Activated CD8-positive, alpha-beta T cell treated with anti-CD3 and anti-CD28 coated beads for 36 hours (primary cell): Measurements from ENCODE around the gene IL19. TPM values are rescaled to one million over a fixed set of nuclear protein-coding genes. Genes with fewer than 3 reads are reported as not detected.

Source experiments
- ATAC-seq: fragments of 200-7000 bp; cut with Tn5 transposase; one replicate; pipeline ENCODE4 v1.10.0; 2021; ENCODE audit warnings: mild to moderate bottlenecking, moderate library complexity
- CTCF ChIA-PET: fragments of 350-600 bp; sonication (Branson Sonifier 250); formaldehyde crosslinking; loops from one replicate; lab custom pipeline; 2021; ENCODE audit warnings: antibody characterized with exemption; lab: Charles Lee
- POLR2A ChIA-PET: fragments of 350-600 bp; sonication (Branson Sonifier 250); formaldehyde crosslinking; loops from one replicate; lab custom pipeline; 2021; ENCODE audit warnings: antibody characterized with exemption; lab: Charles Lee
- DNase-seq: peaks from one replicate; pipeline ENCODE4 v3.0.0-alpha.2; 2020
- H3K27ac Mint-ChIP-seq: one replicate; pipeline ENCODE4 v1.8.0; 2021; ENCODE audit warnings: mild to moderate bottlenecking, mixed read lengths
- H3K27me3 Mint-ChIP-seq: one replicate; pipeline ENCODE4 v1.8.0; 2021; ENCODE audit warnings: mixed read lengths
- H3K36me3 Mint-ChIP-seq: one replicate; pipeline ENCODE4 v1.8.0; 2021; ENCODE audit warnings: low read depth, mixed read lengths
- H3K4me1 Mint-ChIP-seq: one replicate; pipeline ENCODE4 v1.8.0; 2021; ENCODE audit warnings: low read depth, mixed read lengths
- H3K4me3 Mint-ChIP-seq: one replicate; pipeline ENCODE4 v1.8.0; 2021; ENCODE audit warnings: mild to moderate bottlenecking, moderate library complexity, mixed read lengths
- H3K9me3 Mint-ChIP-seq: one replicate; pipeline ENCODE4 v1.8.0; 2021; ENCODE audit warnings: mixed read lengths
- CTCF ChIP-seq: fragments of 200-600 bp; IDR thresholded peaks from one replicate; pipeline ENCODE4 v1.8.0; 2022; ENCODE audit warnings: antibody characterized with exemption, mild to moderate bottlenecking
- intact Hi-C: fragments of 100-400 bp; cut with micrococcal nuclease; formaldehyde crosslinking; loops from one replicate; pipeline ENCODE4 v1.10.0; 2022
- total RNA-seq, 2 experiments: library from RNA; stranded (reverse); gene quantifications; one replicate each; pipeline ENCODE4 v1.2.3, GENCODE V29; 2021

Gene IL19
- total RNA-seq, 2 experiments from 2014 or later = not detected

- Mint-ChIP-seq H3K4me1 (peaks cover 11% of the 10 kb centered on the region), H3K36me3 (no peaks in the 10 kb centered on the region), H3K27ac (no peak overlapping the region), H3K27me3 (no peaks in the 10 kb centered on the region), H3K4me3 (no peak overlapping the region), H3K9me3 (peaks cover 2% of the 10 kb centered on the region)
- DNase-seq (peak; percentile 30), ATAC-seq (peak; percentile 72)
- intact Hi-C loops = no loop called here
- peak; percentile 58 for TF ChIP-seq CTCF
- POLR2A ChIA-PET = interaction anchor here (0.8 kb wide), 1 partner anchor 47 kb away, joined by 3 read pairs; no protein-coding TSS in a partner anchor
- CTCF ChIA-PET = interaction anchor here (0.8 to 7.7 kb wide), 18 partner anchors 9 to 312 kb away, joined by 3 to 48 read pairs (median 8); partner anchors contain the start of gene IL20
Observed at GRCh38 chr1:206856674-206857464, 86.3 kb downstream of the IL19 start.

GRCh38 chr1:206859082-206859521 is 88.5 kb downstream of the IL19 start:
- TF ChIP-seq CTCF = no peak
- intact Hi-C loops = no loop called here
- CTCF ChIA-PET = interaction anchor here (0.8 to 7.7 kb wide), 18 partner anchors 11 to 133 kb away, joined by 3 to 48 read pairs (median 6); no protein-coding TSS in a partner anchor
- H3K4me3 Mint-ChIP-seq = no peak overlapping the region
- peak overlapping the region; percentile 52 for H3K27ac Mint-ChIP-seq
- DNase-seq (no peak), ATAC-seq (no peak)
- no peaks in the 10 kb centered on the region for H3K9me3 Mint-ChIP-seq
- no peaks in the 10 kb centered on the region for H3K36me3 Mint-ChIP-seq
- POLR2A ChIA-PET = interaction anchor here (0.7 to 1.1 kb wide), 2 partner anchors 29 to 59 kb away, joined by 3 read pairs; no protein-coding TSS in a partner anchor
- H3K4me1 Mint-ChIP-seq = peaks cover 11% of the 10 kb centered on the region
- peaks cover 2% of the 10 kb centered on the region for H3K27me3 Mint-ChIP-seq

GRCh38 chr1:206860165-206860564 is 89.6 kb downstream of the IL19 start:
- ChIA-PET CTCF (interaction anchor here (1.1 to 7.7 kb wide), 11 partner anchors 10 to 146 kb away, joined by 3 to 48 read pairs (median 9); no protein-coding TSS in a partner anchor), POLR2A (no interaction called here)
- H3K4me3 Mint-ChIP-seq = no peak overlapping the region
- no peaks in the 10 kb centered on the region for H3K36me3 Mint-ChIP-seq
- H3K4me1 Mint-ChIP-seq = peaks cover 16% of the 10 kb centered on the region
- no peak overlapping the region for H3K27ac Mint-ChIP-seq
- intact Hi-C loops = no loop called here
- no peak for DNase-seq
- no peak for ATAC-seq
- TF ChIP-seq CTCF = no peak
- peaks cover 2% of the 10 kb centered on the region for H3K27me3 Mint-ChIP-seq
- no peaks in the 10 kb centered on the region for H3K9me3 Mint-ChIP-seq

- Mint-ChIP-seq H3K4me3 (no peak overlapping the region), H3K9me3 (no peaks in the 10 kb centered on the region), H3K36me3 (no peaks in the 10 kb centered on the region), H3K27me3 (peaks cover 2% of the 10 kb centered on the region), H3K4me1 (peaks cover 15% of the 10 kb centered on the region), H3K27ac (no peak overlapping the region)
- intact Hi-C loops = no loop called here
- POLR2A ChIA-PET = no interaction called here
- ATAC-seq = no peak
- no peak for TF ChIP-seq CTCF
- CTCF ChIA-PET = interaction anchor here (0.9 to 6.5 kb wide), 7 partner anchors 9 to 128 kb away, joined by 3 to 100 read pairs (median 9); no protein-coding TSS in a partner anchor
- DNase-seq = no peak
Observed at GRCh38 chr1:206863266-206863665, 92.7 kb downstream of the IL19 start.
